A673 (cell line): ENCODE data around the gene ITGA11. TPM values are rescaled to one million over a fixed set of nuclear protein-coding genes. Genes with fewer than 3 reads are reported as not detected.

Experiments used
- BruUV-seq: library from RNA; stranded (reverse); fragments of 400-500 nt; replicated peaks from 2 replicates; lab custom pipeline; 2021; lab: Mats Ljungman, UMichigan
- CTCF ChIA-PET: fragments of 300-600 bp; sonication (Branson Sonifier 250); formaldehyde crosslinking; loops from one replicate; lab custom pipeline; 2022; ENCODE audit warnings: antibody characterized with exemption; lab: Charles Lee
- POLR2A ChIA-PET: fragments of 300-600 bp; sonication (Branson Sonifier 250); formaldehyde crosslinking; loops from one replicate; lab custom pipeline; 2022; ENCODE audit warnings: antibody characterized with exemption; ENCODE audit not compliant: low non-redundant PET; lab: Charles Lee
- DNase-seq: peaks from one replicate; pipeline ENCODE4 v3.0.0-alpha.2; 2015; ENCODE audit warnings: low spot score
- H3K27ac ChIP-seq: fragments of 200-600 bp; sonication (generic); 2 replicates; pipeline ENCODE4 v1.5.1; 2016; ENCODE audit warnings: mixed run types, low read depth, mild to moderate bottlenecking, mixed read lengths, antibody characterized with exemption, low read length; ENCODE audit not compliant: poor library complexity, severe bottlenecking
- H3K27me3 ChIP-seq: fragments of 200-600 bp; sonication (generic); replicated peaks from 2 replicates; pipeline ENCODE4 v1.6.1; 2017; ENCODE audit warnings: mixed run types, low read depth, mild to moderate bottlenecking, mixed read lengths, antibody characterized with exemption, low read length; ENCODE audit not compliant: insufficient read depth, poor library complexity
- H3K36me3 ChIP-seq: fragments of 200-600 bp; sonication (generic); 2 replicates; pipeline ENCODE4 v1.6.1; 2016; ENCODE audit warnings: mixed run types, mild to moderate bottlenecking, mixed read lengths, antibody characterized with exemption, low read length; ENCODE audit not compliant: insufficient read depth, poor library complexity, severe bottlenecking
- H3K4me1 ChIP-seq: fragments of 200-600 bp; sonication (generic); 2 replicates; pipeline ENCODE4 v1.6.1; 2017; ENCODE audit warnings: mixed run types, mild to moderate bottlenecking, mixed read lengths, antibody characterized with exemption, low read length; ENCODE audit not compliant: insufficient read depth, poor library complexity, severe bottlenecking
- H3K4me3 ChIP-seq: fragments of 200-600 bp; sonication (generic); 2 replicates; pipeline ENCODE4 v1.5.1; 2016; ENCODE audit warnings: low read depth, mixed run types, mild to moderate bottlenecking, mixed read lengths, low read length; ENCODE audit not compliant: poor library complexity, severe bottlenecking
- H3K9me3 ChIP-seq: fragments of 200-600 bp; sonication (generic); 2 replicates; pipeline ENCODE4 v1.6.1; 2016; ENCODE audit warnings: mixed run types, low read depth, mild to moderate bottlenecking, mixed read lengths, antibody characterized with exemption, low read length; ENCODE audit not compliant: poor library complexity, severe bottlenecking
- EZH2 ChIP-seq: fragments of 200-600 bp; sonication (generic); IDR thresholded peaks from 2 replicates; pipeline ENCODE4 v1.6.1; 2017; ENCODE audit warnings: borderline replicate concordance, low read depth, mild to moderate bottlenecking, mixed read lengths, antibody characterized with exemption, low read length; ENCODE audit not compliant: poor library complexity, severe bottlenecking
- intact Hi-C: fragments of 100-400 bp; cut with micrococcal nuclease; formaldehyde crosslinking; loops from one replicate; pipeline ENCODE4 v1.10.0; 2022; ENCODE audit not compliant: unreplicated experiment
- total RNA-seq: library from RNA; stranded (reverse); gene quantifications from 2 replicates; pipeline ENCODE4 v1.2.3, GENCODE V29; 2021
- TF ChIP-seq, protein P1 (sequence below): fragments of 300-800, 200-600 bp; sonication (generic); conservative IDR thresholded peaks from 2 replicates; pipeline ENCODE4 v1.5.1; 2017; ENCODE audit warnings: low read depth, mild to moderate bottlenecking, antibody characterized with exemption, low read length, moderate library complexity, mixed read lengths

The ITGA11 gene
- total RNA-seq, 1 experiment from 2014 or later, result 0.45 TPM

DNA sequence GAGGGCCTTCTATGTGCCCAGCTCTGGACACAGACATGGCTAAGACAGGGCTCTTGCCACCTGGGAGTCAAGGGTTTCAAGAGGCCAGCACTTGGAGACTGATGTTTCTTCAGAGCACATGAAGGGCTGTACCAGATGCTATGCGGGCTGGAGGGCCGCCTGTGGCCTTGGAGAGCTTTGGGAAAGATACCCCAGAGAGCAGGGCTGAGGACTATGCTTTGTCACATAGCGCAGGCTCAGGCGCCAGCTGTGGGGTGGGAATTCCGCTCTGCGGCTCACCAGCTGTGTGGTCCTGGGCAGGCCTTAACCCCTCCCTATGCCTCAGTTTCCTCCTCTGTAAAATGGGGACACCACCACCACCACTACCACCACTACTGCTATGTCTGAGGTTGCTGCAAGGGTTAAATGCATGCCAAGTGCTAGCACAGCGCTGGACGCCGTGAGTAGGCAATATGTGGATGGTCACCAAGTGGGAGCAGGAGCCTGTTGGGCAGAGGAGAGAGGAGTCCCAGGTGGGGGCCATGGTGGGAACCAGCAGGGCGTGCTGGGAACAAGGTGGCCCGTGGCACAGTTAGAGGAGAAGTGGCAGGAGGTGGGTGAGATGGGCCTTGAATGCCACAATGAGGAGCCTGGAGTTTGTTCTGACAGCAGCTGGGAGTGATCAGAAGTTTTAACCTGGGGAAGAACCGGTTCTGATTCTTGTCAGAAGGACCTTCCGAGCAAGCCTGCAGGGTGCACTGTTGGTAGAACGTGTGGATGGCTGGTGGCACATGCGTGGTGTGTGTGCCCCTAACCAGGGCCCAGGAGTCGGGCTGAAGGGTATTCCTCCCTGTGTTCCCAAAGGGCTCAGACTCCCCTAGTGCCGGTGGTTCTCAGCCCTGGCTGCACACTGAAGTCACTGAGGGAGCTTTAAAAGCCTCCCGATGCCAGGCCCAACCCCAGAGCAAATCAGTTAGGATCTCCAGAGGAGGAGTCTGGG lies 112.7 kb downstream of the ITGA11 start:
- DNase-seq, result no peak
- no peaks in the 10 kb centered on the region for H3K36me3 ChIP-seq
- POLR2A ChIA-PET, result no interaction called here
- no peaks in the 10 kb centered on the region for H3K9me3 ChIP-seq
- CTCF ChIA-PET, result no interaction called here
- no peaks in the 10 kb centered on the region for H3K4me1 ChIP-seq
- intact Hi-C loops, result no loop called here
- TF ChIP-seq, protein P1, sequence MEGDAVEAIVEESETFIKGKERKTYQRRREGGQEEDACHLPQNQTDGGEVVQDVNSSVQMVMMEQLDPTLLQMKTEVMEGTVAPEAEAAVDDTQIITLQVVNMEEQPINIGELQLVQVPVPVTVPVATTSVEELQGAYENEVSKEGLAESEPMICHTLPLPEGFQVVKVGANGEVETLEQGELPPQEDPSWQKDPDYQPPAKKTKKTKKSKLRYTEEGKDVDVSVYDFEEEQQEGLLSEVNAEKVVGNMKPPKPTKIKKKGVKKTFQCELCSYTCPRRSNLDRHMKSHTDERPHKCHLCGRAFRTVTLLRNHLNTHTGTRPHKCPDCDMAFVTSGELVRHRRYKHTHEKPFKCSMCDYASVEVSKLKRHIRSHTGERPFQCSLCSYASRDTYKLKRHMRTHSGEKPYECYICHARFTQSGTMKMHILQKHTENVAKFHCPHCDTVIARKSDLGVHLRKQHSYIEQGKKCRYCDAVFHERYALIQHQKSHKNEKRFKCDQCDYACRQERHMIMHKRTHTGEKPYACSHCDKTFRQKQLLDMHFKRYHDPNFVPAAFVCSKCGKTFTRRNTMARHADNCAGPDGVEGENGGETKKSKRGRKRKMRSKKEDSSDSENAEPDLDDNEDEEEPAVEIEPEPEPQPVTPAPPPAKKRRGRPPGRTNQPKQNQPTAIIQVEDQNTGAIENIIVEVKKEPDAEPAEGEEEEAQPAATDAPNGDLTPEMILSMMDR, result no peak
- no peak for TF ChIP-seq EZH2
- H3K4me3 ChIP-seq, result no peak overlapping the region
- no peaks in the 10 kb centered on the region for H3K27me3 ChIP-seq
- BruUV-seq, result no TSS peak
- no peak overlapping the region for H3K27ac ChIP-seq

DNA sequence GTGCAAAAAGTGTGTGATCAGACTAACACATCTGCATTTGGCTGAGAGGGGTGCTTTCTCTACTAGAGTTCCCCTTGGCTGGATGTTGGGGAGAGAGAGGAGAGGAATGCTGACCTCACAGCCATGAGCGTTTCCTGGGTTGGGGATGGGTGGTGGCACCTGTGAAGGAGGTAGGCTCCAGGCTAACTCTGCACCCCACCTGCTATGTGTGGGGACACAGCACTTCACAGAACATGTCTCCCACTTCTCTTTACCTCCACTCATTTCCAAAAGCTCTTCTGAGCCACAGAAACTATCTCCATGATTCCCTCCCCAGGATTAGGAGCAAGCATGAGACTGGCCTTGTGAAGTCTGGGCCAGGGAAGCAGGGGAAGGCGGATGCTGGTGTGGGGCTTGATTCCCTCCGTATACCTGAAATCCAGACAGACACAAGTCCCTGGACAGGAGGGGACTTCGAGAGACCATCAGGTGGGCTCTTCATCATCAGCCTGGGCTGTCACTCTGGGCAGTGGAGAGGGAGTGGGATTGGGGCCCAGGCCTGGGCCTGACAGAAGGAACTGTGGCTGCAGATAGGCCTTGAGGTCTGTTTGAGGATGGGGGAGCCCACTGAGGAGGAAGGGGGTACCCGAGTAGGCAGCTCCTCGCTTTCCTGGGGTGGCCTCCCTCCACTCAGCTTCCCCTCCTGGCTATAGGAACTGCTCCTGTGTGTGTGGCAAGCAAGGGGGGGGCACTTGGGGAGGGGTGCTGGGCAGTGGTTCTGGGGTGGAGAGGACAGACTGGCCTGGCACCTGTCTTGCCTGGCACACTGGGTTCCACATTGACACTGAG lies 113.7 kb downstream of the ITGA11 start:
- intact Hi-C loops, result no loop called here
- no peak for TF ChIP-seq EZH2
- TF ChIP-seq, protein P1, result no peak
- no peak overlapping the region for H3K27ac ChIP-seq
- CTCF ChIA-PET, result no interaction called here
- DNase-seq, result no peak
- POLR2A ChIA-PET, result no interaction called here
- H3K36me3 ChIP-seq, result no peaks in the 10 kb centered on the region
- H3K4me1 ChIP-seq, result no peaks in the 10 kb centered on the region
- H3K4me3 ChIP-seq, result no peak overlapping the region
- no peaks in the 10 kb centered on the region for H3K27me3 ChIP-seq
- BruUV-seq, result no TSS peak
- H3K9me3 ChIP-seq, result no peaks in the 10 kb centered on the region

DNA sequence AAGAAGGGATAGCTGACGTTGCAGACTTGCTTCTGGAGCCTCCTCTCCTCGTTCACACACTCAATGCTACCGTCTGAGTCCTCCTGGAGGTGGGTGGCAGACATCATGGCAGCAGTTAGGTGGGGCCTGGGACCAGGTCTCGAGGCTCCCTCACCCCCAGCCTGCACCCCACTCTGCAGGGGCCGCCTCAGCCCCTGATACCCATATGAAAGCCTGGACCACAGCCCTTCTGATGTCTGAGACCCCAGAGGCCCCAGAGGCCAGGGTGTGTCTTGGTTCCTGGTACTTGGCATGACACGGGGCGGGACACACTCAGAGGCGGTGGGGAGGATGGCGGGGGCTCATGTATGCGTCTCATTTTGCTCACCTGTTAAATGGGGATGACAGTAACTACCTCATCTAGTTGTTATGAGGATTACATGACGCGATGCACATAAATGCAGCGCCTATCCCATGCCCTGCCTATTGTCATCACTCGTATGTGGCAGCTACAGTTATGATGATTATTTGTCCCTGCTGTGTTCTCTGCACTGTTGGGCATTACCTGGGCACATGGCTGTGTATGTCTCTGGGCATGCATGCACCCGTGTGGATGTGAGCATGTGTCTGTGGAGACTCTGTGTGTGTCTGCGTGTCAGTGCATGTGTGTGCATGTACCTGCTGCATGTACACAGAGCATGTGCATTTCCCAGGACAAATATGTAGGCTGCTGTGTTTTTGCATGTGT lies 114.5 kb downstream of the ITGA11 start:
- no TSS peak for BruUV-seq
- ChIA-PET CTCF (interaction anchor here (1.1 kb wide), 1 partner anchor 65 kb away, joined by 4 read pairs; no protein-coding TSS in a partner anchor), POLR2A (no interaction called here)
- TF ChIP-seq, protein P1, result no peak
- no peak for TF ChIP-seq EZH2
- H3K9me3 ChIP-seq, result no peaks in the 10 kb centered on the region
- no peaks in the 10 kb centered on the region for H3K4me1 ChIP-seq
- no peak overlapping the region for H3K27ac ChIP-seq
- DNase-seq, result no peak
- H3K36me3 ChIP-seq, result no peaks in the 10 kb centered on the region
- intact Hi-C loops, result no loop called here
- no peaks in the 10 kb centered on the region for H3K27me3 ChIP-seq
- no peak overlapping the region for H3K4me3 ChIP-seq
